Osteocyte (in vitro differentiated cells): ENCODE measurements around the gene NAALADL2. TPM values are rescaled to one million over a fixed set of nuclear protein-coding genes. Genes with fewer than 3 reads are reported as not detected.
A peak's percentile ranks its signal among the peaks of the same experiment; 100 is the strongest.

Source experiments
- DNase-seq: peaks from one replicate; pipeline ENCODE4 v3.0.0; 2021; ENCODE audit warnings: mixed read lengths; ENCODE audit not compliant: unreplicated experiment; ENCODE audit errors: extremely low spot score
- H3K27ac Mint-ChIP-seq: one replicate; pipeline ENCODE4 v1.8.0; 2021; ENCODE audit warnings: mild to moderate bottlenecking, mixed read lengths; ENCODE audit not compliant: unreplicated experiment
- H3K27me3 Mint-ChIP-seq: one replicate; pipeline ENCODE4 v1.8.0; 2021; ENCODE audit warnings: mixed read lengths; ENCODE audit not compliant: unreplicated experiment
- H3K36me3 Mint-ChIP-seq: one replicate; pipeline ENCODE4 v1.8.0; 2021; ENCODE audit warnings: mixed read lengths; ENCODE audit not compliant: unreplicated experiment
- H3K4me1 Mint-ChIP-seq: one replicate; pipeline ENCODE4 v1.8.0; 2021; ENCODE audit warnings: mixed read lengths; ENCODE audit not compliant: unreplicated experiment
- H3K4me3 Mint-ChIP-seq: one replicate; pipeline ENCODE4 v1.8.0; 2021; ENCODE audit warnings: mild to moderate bottlenecking, moderate library complexity, mixed read lengths; ENCODE audit not compliant: unreplicated experiment
- H3K9me3 Mint-ChIP-seq: one replicate; pipeline ENCODE4 v1.8.0; 2021; ENCODE audit warnings: mixed read lengths; ENCODE audit not compliant: unreplicated experiment
- CTCF ChIP-seq: fragments of 200-600 bp; sonication (generic); IDR thresholded peaks from 2 replicates; pipeline ENCODE4 v1.5.0; 2021; ENCODE audit warnings: antibody characterized with exemption, mild to moderate bottlenecking, moderate library complexity
- total RNA-seq: library from RNA; stranded (reverse); gene quantifications from 2 replicates; pipeline ENCODE4 v1.2.1, GENCODE V29; 2021

Gene NAALADL2
- total RNA-seq, 1 donor from 2014 or later = 16.1 TPM

GRCh38 chr3:175248832-175249231 is 389.7 kb downstream of the NAALADL2 start:
- TF ChIP-seq CTCF = no peak
- no peak for DNase-seq
- no peaks in the 10 kb centered on the region for H3K4me1 Mint-ChIP-seq
- no peaks in the 10 kb centered on the region for H3K36me3 Mint-ChIP-seq
- no peak overlapping the region for H3K27ac Mint-ChIP-seq
- no peak overlapping the region for H3K4me3 Mint-ChIP-seq
- H3K27me3 Mint-ChIP-seq = no peaks in the 10 kb centered on the region
- peaks cover 10% of the 10 kb centered on the region for H3K9me3 Mint-ChIP-seq

- H3K36me3 Mint-ChIP-seq = no peaks in the 10 kb centered on the region
- H3K9me3 Mint-ChIP-seq = peaks cover 8% of the 10 kb centered on the region
- DNase-seq = no peak
- TF ChIP-seq CTCF = no peak
- H3K27me3 Mint-ChIP-seq = no peaks in the 10 kb centered on the region
- peak overlapping the region; percentile 24 for H3K27ac Mint-ChIP-seq
- H3K4me1 Mint-ChIP-seq = peaks cover 33% of the 10 kb centered on the region
- H3K4me3 Mint-ChIP-seq = no peak overlapping the region
Observed at GRCh38 chr3:175255698-175256097, 396.6 kb downstream of the NAALADL2 start.

GRCh38 chr3:175257123-175257522 is 398.0 kb downstream of the NAALADL2 start:
- H3K9me3 Mint-ChIP-seq = peaks cover 8% of the 10 kb centered on the region
- no peak for TF ChIP-seq CTCF
- DNase-seq = no peak
- H3K4me3 Mint-ChIP-seq = no peak overlapping the region
- peaks cover 41% of the 10 kb centered on the region for H3K4me1 Mint-ChIP-seq
- no peaks in the 10 kb centered on the region for H3K36me3 Mint-ChIP-seq
- no peak overlapping the region for H3K27ac Mint-ChIP-seq
- no peaks in the 10 kb centered on the region for H3K27me3 Mint-ChIP-seq

GRCh38 chr3:175258763-175259162 is 399.6 kb downstream of the NAALADL2 start:
- Mint-ChIP-seq H3K4me1 (peaks cover 50% of the 10 kb centered on the region), H3K4me3 (no peak overlapping the region), H3K36me3 (no peaks in the 10 kb centered on the region), H3K27me3 (no peaks in the 10 kb centered on the region), H3K27ac (peak overlapping the region; percentile 34), H3K9me3 (peaks cover 3% of the 10 kb centered on the region)
- TF ChIP-seq CTCF = no peak
- DNase-seq = no peak

- Mint-ChIP-seq H3K27me3 (no peaks in the 10 kb centered on the region), H3K9me3 (no peaks in the 10 kb centered on the region), H3K27ac (peak overlapping the region; percentile 76), H3K36me3 (no peaks in the 10 kb centered on the region), H3K4me1 (peaks cover 55% of the 10 kb centered on the region), H3K4me3 (no peak overlapping the region)
- no peak for DNase-seq
- TF ChIP-seq CTCF = no peak
Observed at GRCh38 chr3:175260145-175260794, 401.1 kb downstream of the NAALADL2 start.
